ENCODE measurements around the gene RHOH. TPM values are rescaled to one million over a fixed set of nuclear protein-coding genes. Genes with fewer than 3 reads are reported as not detected.

Gene RHOH
- total and polyA plus RNA-seq, 2 donors from 2014 or later, result 0.17 to 14.1 TPM

- Histone ChIP-seq H3K36me3 (ENCODE audit: control insufficient read depth in 2 of 3, insufficient read depth in 3 of 3, low read length in 3 of 3) (no peaks in the 10 kb centered on the region), H3K27ac (ENCODE audit: low read depth in 2 of 2, low read length in 2 of 2) (no peak overlapping the region), H3K4me3 (ENCODE audit: low read length in 3 of 3) (no peak overlapping the region), H3K9ac (ENCODE audit: low read length in 3 of 3) (no peak overlapping the region), H3K27me3 (ENCODE audit: control insufficient read depth, insufficient read depth, low read length) (no peaks in the 10 kb centered on the region), H3K4me1 (ENCODE audit: control insufficient read depth in 2 of 3, insufficient read depth in 2 of 3, low read depth in 1 of 3, low read length in 3 of 3) (no peaks in the 10 kb centered on the region), H3K9me3 (ENCODE audit: control insufficient read depth in 2 of 3, insufficient read depth in 1 of 3, low read length in 3 of 3) (no peaks in the 10 kb centered on the region)
- no peak for FAIRE-seq
- intact Hi-C loops (cut with DNase I), result no loop called here
- TF ChIP-seq CTCF (IDR thresholded peaks at IDR 0.05; ENCODE audit: borderline replicate concordance, extremely low read depth, insufficient read depth), result no peak
- DNase-seq, result no peak
Measured at GRCh38 chr4:40206426-40206825, 9.6 kb downstream of the RHOH start.

- FAIRE-seq (no peak), DNase-seq (no peak)
- no peaks in the 10 kb centered on the region for H3K4me1 ChIP-seq (ENCODE audit: control insufficient read depth in 2 of 3, insufficient read depth in 2 of 3, low read depth in 1 of 3, low read length in 3 of 3)
- no peaks in the 10 kb centered on the region for H3K27me3 ChIP-seq (ENCODE audit: control insufficient read depth, insufficient read depth, low read length)
- intact Hi-C loops (cut with DNase I), result no loop called here
- H3K9ac ChIP-seq (ENCODE audit: low read length in 3 of 3), result no peak overlapping the region
- no peaks in the 10 kb centered on the region for H3K9me3 ChIP-seq (ENCODE audit: control insufficient read depth in 2 of 3, insufficient read depth in 1 of 3, low read length in 3 of 3)
- no peaks in the 10 kb centered on the region for H3K36me3 ChIP-seq (ENCODE audit: control insufficient read depth in 2 of 3, insufficient read depth in 3 of 3, low read length in 3 of 3)
- TF ChIP-seq CTCF (IDR thresholded peaks at IDR 0.05; ENCODE audit: borderline replicate concordance, extremely low read depth, insufficient read depth), result no peak
- H3K27ac ChIP-seq (ENCODE audit: low read depth in 2 of 2, low read length in 2 of 2), result no peak overlapping the region
- no peak overlapping the region for H3K4me3 ChIP-seq (ENCODE audit: low read length in 3 of 3)
Measured at GRCh38 chr4:40209401-40209800, 12.6 kb downstream of the RHOH start.

- no peak for FAIRE-seq
Measured at GRCh38 chr4:40210776-40211175, 13.9 kb downstream of the RHOH start.

More at GRCh38 chr4:40210776-40211175, 13.9 kb downstream of the RHOH start:
- Histone ChIP-seq H3K9me3 (ENCODE audit: control insufficient read depth in 2 of 3, insufficient read depth in 1 of 3, low read length in 3 of 3) (no peaks in the 10 kb centered on the region), H3K27ac (ENCODE audit: low read depth in 2 of 2, low read length in 2 of 2) (no peak overlapping the region), H3K27me3 (ENCODE audit: control insufficient read depth, insufficient read depth, low read length) (no peaks in the 10 kb centered on the region), H3K4me3 (ENCODE audit: low read length in 3 of 3) (no peak overlapping the region), H3K36me3 (ENCODE audit: control insufficient read depth in 2 of 3, insufficient read depth in 3 of 3, low read length in 3 of 3) (no peaks in the 10 kb centered on the region), H3K4me1 (ENCODE audit: control insufficient read depth in 2 of 3, insufficient read depth in 2 of 3, low read depth in 1 of 3, low read length in 3 of 3) (no peaks in the 10 kb centered on the region), H3K9ac (ENCODE audit: low read length in 3 of 3) (no peak overlapping the region)
- intact Hi-C loops (cut with DNase I), result no loop called here
- no peak for DNase-seq
- no peak for TF ChIP-seq CTCF (IDR thresholded peaks at IDR 0.05; ENCODE audit: borderline replicate concordance, extremely low read depth, insufficient read depth)
